Measurements from ENCODE around the gene HTT. TPM values are rescaled to one million over a fixed set of nuclear protein-coding genes. Genes with fewer than 3 reads are reported as not detected.

HTT gene
- total RNA-seq, 1 experiment from 2014 or later: 33.4 TPM

GRCh38 chr4:3234171-3235029, 159.9 kb downstream of the HTT start:
- no peak for DNase-seq (ENCODE audit: low spot score)

- DNase-seq (ENCODE audit: low spot score): no peak
These were observed 160.5 kb downstream of the HTT start for GRCh38 chr4:3235030-3235345.

- DNase-seq (ENCODE audit: low spot score): no peak
These were observed 161.1 kb downstream of the HTT start for GRCh38 chr4:3235581-3235980.

GRCh38 chr4:3236326-3236878, 161.9 kb downstream of the HTT start:
- no peak for DNase-seq (ENCODE audit: low spot score)

GRCh38 chr4:3237266-3237665, 162.8 kb downstream of the HTT start:
- DNase-seq (ENCODE audit: low spot score): no peak

- no peak for DNase-seq (ENCODE audit: low spot score)
These were observed 163.5 kb downstream of the HTT start for GRCh38 chr4:3237712-3238560.

GRCh38 chr4:3238721-3239120, 164.2 kb downstream of the HTT start:
- no peak for DNase-seq (ENCODE audit: low spot score)

- DNase-seq (ENCODE audit: low spot score): no peak
These were observed 164.8 kb downstream of the HTT start for GRCh38 chr4:3239303-3239702.

GRCh38 chr4:3239998-3240920, 165.8 kb downstream of the HTT start:
- DNase-seq (ENCODE audit: low spot score): no peak

- DNase-seq (ENCODE audit: low spot score): no peak
These were observed 166.5 kb downstream of the HTT start for GRCh38 chr4:3240936-3241522.

GRCh38 chr4:3241898-3242524, 167.5 kb downstream of the HTT start:
- no peak for DNase-seq (ENCODE audit: low spot score)

GRCh38 chr4:3243136-3243780, 168.8 kb downstream of the HTT start:
- no peak for DNase-seq (ENCODE audit: low spot score)

- no peak for DNase-seq (ENCODE audit: low spot score)
These were observed 169.5 kb downstream of the HTT start for GRCh38 chr4:3244002-3244401.

GRCh38 chr4:3244747-3245146, 170.3 kb downstream of the HTT start:
- DNase-seq (ENCODE audit: low spot score): no peak

- no peak for DNase-seq (ENCODE audit: low spot score)
These were observed 171.2 kb downstream of the HTT start for GRCh38 chr4:3245676-3246075.

GRCh38 chr4:3246458-3247398, 172.2 kb downstream of the HTT start:
- DNase-seq (ENCODE audit: low spot score): no peak

GRCh38 chr4:3247399-3248177, 173.1 kb downstream of the HTT start:
- no peak for DNase-seq (ENCODE audit: low spot score)

GRCh38 chr4:3248178-3248480, 173.6 kb downstream of the HTT start:
- no peak for DNase-seq (ENCODE audit: low spot score)
